HG03558 (cell line): Measurements from ENCODE around the gene SIX1.

ENCODE experiments used
- ATAC-seq: cut with Tn5 transposase; IDR thresholded peaks from one replicate; pipeline ENCODE4 v1.9.1; 2021; ENCODE audit warnings: moderate number of reproducible peaks; ENCODE audit not compliant: unreplicated experiment; ENCODE audit errors: extremely low read depth

The SIX1 gene

GRCh38 chr14:60616461-60616959 is 32.8 kb downstream of the SIX1 start:
- no peak for ATAC-seq

- no peak for ATAC-seq
These were observed 47.0 kb downstream of the SIX1 start for GRCh38 chr14:60602291-60602690.

- no peak for ATAC-seq
These were observed 49.5 kb downstream of the SIX1 start for GRCh38 chr14:60599727-60600126.

- ATAC-seq, result no peak
These were observed 53.1 kb downstream of the SIX1 start for GRCh38 chr14:60596139-60596538.

GRCh38 chr14:60594062-60594461 is 55.2 kb downstream of the SIX1 start:
- ATAC-seq, result no peak
